Endothelial cell of umbilical vein (primary cell): ENCODE results near the gene TXNIP. TPM values are rescaled to one million over a fixed set of nuclear protein-coding genes. Genes with fewer than 3 reads are reported as not detected.

Source experiments
- BruUV-seq: library from RNA; stranded (reverse); fragments of 400-500 nt; replicated peaks from 2 replicates; lab custom pipeline; 2021; lab: Mats Ljungman, UMichigan
- CTCF ChIA-PET: fragments of 300-600, 350-600 bp; sonication (Branson Sonifier 250); formaldehyde crosslinking; loops from one replicate; lab custom pipeline; 2021; ENCODE audit warnings: antibody characterized with exemption, inconsistent platforms; lab: Charles Lee
- POLR2A ChIA-PET: fragments of 300-600, 350-600 bp; sonication (Branson Sonifier 250); formaldehyde crosslinking; loops from one replicate; lab custom pipeline; 2021; ENCODE audit warnings: antibody characterized with exemption, inconsistent platforms; lab: Charles Lee
- DNase-seq: peaks from one replicate; pipeline ENCODE4 v3.0.0-alpha.2; 2011; ENCODE audit warnings: low read depth, low spot score
- FAIRE-seq: peaks from 2 replicates; lab custom pipeline; 2011; peaks lifted over from hg19 to GRCh38; lab: Jason Lieb, UNC
- H2AFZ ChIP-seq: 2 replicates; pipeline ENCODE4 v1.6.0; 2012; ENCODE audit warnings: low read depth, low read length, control low read depth, inconsistent platforms
- H3K27ac ChIP-seq: 2 replicates; pipeline ENCODE4 v1.5.1; 2011; ENCODE audit warnings: low read depth, mild to moderate bottlenecking, control low read depth, low read length, moderate library complexity; ENCODE audit not compliant: insufficient read depth
- H3K27me3 ChIP-seq, 2 experiments: 2 replicates each; pipeline versions ENCODE4 v1.6.0 to v1.6.1; 2011; ENCODE audit warnings: low read length in 2 of 2, mixed read lengths in 1 of 2; ENCODE audit not compliant: control insufficient read depth in 2 of 2, insufficient read depth in 2 of 2
- H3K36me3 ChIP-seq, 2 experiments: 2 replicates in 1 of 2; 3 replicates in 1 of 2; pipeline ENCODE4 v1.5.1; 2011; ENCODE audit warnings: low read length in 2 of 2, mild to moderate bottlenecking in 1 of 2, moderate library complexity in 1 of 2; ENCODE audit not compliant: control insufficient read depth in 2 of 2, insufficient read depth in 2 of 2; ENCODE audit errors: extremely low read depth in 1 of 2
- H3K4me1 ChIP-seq: 3 replicates; pipeline ENCODE4 v1.5.1; 2011; ENCODE audit warnings: mild to moderate bottlenecking, low read length; ENCODE audit not compliant: control insufficient read depth, insufficient read depth; ENCODE audit errors: extremely low read depth
- H3K4me2 ChIP-seq: 2 replicates; pipeline ENCODE4 v1.6.1; 2011; ENCODE audit warnings: low read length, control low read depth, mixed read lengths; ENCODE audit not compliant: insufficient read depth
- H3K4me3 ChIP-seq, 3 experiments: fragments of 200-600 bp in 1 of 3; sonication (generic), shearing (Covaris generic) in 1 of 3; replicated peaks in 1 of 3; 2 replicates each; pipeline ENCODE4 v1.5.1; 2011 to 2016; ENCODE audit warnings: control low read depth in 3 of 3, low read length in 3 of 3, mild to moderate bottlenecking in 2 of 3, inconsistent platforms in 1 of 3, low read depth in 1 of 3, moderate library complexity in 1 of 3; ENCODE audit not compliant: insufficient read depth in 1 of 3
- H3K79me2 ChIP-seq: 2 replicates; pipeline ENCODE4 v1.6.0; 2012; ENCODE audit warnings: low read length, inconsistent platforms; ENCODE audit not compliant: control insufficient read depth, insufficient read depth
- H3K9ac ChIP-seq: replicated peaks from 2 replicates; pipeline ENCODE3; 2011; ENCODE audit warnings: low read length, control low read depth; ENCODE audit not compliant: insufficient read depth; ENCODE audit errors: extremely low read depth
- H3K9me1 ChIP-seq: replicated peaks from 3 replicates; pipeline ENCODE4 v1.6.0; 2011; ENCODE audit warnings: mild to moderate bottlenecking, low read length; ENCODE audit not compliant: control insufficient read depth, insufficient read depth; ENCODE audit errors: extremely low read depth
- H3K9me3 ChIP-seq: replicated peaks from 2 replicates; pipeline ENCODE4 v1.5.1; 2012; ENCODE audit warnings: low read length, inconsistent platforms; ENCODE audit not compliant: control insufficient read depth, insufficient read depth
- H4K20me1 ChIP-seq: replicated peaks from 2 replicates; pipeline ENCODE3; 2011; ENCODE audit warnings: mild to moderate bottlenecking, low read length; ENCODE audit not compliant: control insufficient read depth, insufficient read depth; ENCODE audit errors: extremely low read depth
- EZH2 ChIP-seq: IDR thresholded peaks from 2 replicates; pipeline ENCODE4 v1.6.1; 2012; ENCODE audit warnings: borderline replicate concordance, low read depth, mild to moderate bottlenecking, moderate library complexity, low read length, inconsistent platforms; ENCODE audit not compliant: severe bottlenecking
- GATA2 ChIP-seq: IDR thresholded peaks from 2 replicates; pipeline ENCODE4 v1.7.0; 2011; ENCODE audit warnings: low read depth, mild to moderate bottlenecking, moderate library complexity, mixed read lengths, low read length; ENCODE audit not compliant: insufficient read length, insufficient read depth
- JUN ChIP-seq: IDR thresholded peaks from 2 replicates; pipeline ENCODE4 v1.6.1; 2011; ENCODE audit warnings: borderline replicate concordance, low read depth; ENCODE audit not compliant: insufficient read length, insufficient read depth
- MAX ChIP-seq: IDR thresholded peaks from 2 replicates; pipeline ENCODE4 v1.6.1; 2011; ENCODE audit not compliant: insufficient read depth, insufficient read length
- MYC ChIP-seq: IDR thresholded peaks from one replicate; pipeline ENCODE4 v1.6.1; 2011; ENCODE audit warnings: mild to moderate bottlenecking, low read depth, low read length
- POLR2A ChIP-seq: IDR thresholded peaks from 2 replicates; pipeline ENCODE4 v1.6.1; 2012; ENCODE audit warnings: low read depth, mild to moderate bottlenecking, control low read depth, low read length
- POLR2AphosphoS5 ChIP-seq: IDR thresholded peaks from 2 replicates; pipeline ENCODE4 v1.6.1; 2012; ENCODE audit warnings: low read depth, mild to moderate bottlenecking, control low read depth, low read length, moderate library complexity; ENCODE audit not compliant: insufficient read depth
- dilution Hi-C: fragments of 300-500 bp; cut with MboI; formaldehyde crosslinking; loops from one replicate; pipeline ENCODE4 v1.15.0; 2019; ENCODE audit warnings: low sequenced_read_pairs; ENCODE audit not compliant: extremely low pct_ligation_motif_present
- intact Hi-C: fragments of 100-400 bp; cut with micrococcal nuclease; formaldehyde crosslinking; loops from one replicate; pipeline ENCODE4 v1.10.0; 2022
- polyA plus RNA-seq, 4 experiments: library from polyadenylated mRNA; depleted of rRNA in 3 of 4; stranded (reverse) in 3 of 4; unstranded in 1 of 4; fragments of >200 nt; gene quantifications; 2 replicates each; pipeline versions ENCODE4 v1.2.1 to v1.2.3, GENCODE V29; 2011 to 2012; ENCODE audit warnings: missing spikeins in 1 of 4
- total RNA-seq: library from RNA; stranded (reverse); gene quantifications from 2 replicates; pipeline ENCODE4 v1.2.3, GENCODE V29; 2021

TXNIP gene
- total and polyA plus RNA-seq, 2 donors (not counting 3 experiments of a cell fraction or from before 2014, with no cell fraction given): 9.1 to 21.8 TPM

GRCh38 chr1:145983960-145984830 lies 12.2 kb downstream of the TXNIP start:
- no peaks in the 10 kb centered on the region for H3K9me3 ChIP-seq
- BruUV-seq: no TSS peak
- no peak overlapping the region for H3K9ac ChIP-seq
- FAIRE-seq: no peak
- ChIA-PET CTCF (interaction anchor here (20.0 kb wide), 1 partner anchor 22 kb away, joined by 496 read pairs; no protein-coding TSS in a partner anchor), POLR2A (no interaction called here)
- DNase-seq: no peak
- intact Hi-C loops: no loop called here
- H2AFZ ChIP-seq: no peak overlapping the region
- H3K4me1 ChIP-seq: peaks cover 27% of the 10 kb centered on the region
- no peaks in the 10 kb centered on the region for H3K27me3 ChIP-seq
- no peak overlapping the region for H3K27ac ChIP-seq
- H3K79me2 ChIP-seq: no peaks in the 10 kb centered on the region
- H3K36me3 ChIP-seq: no peaks in the 10 kb centered on the region
- H3K4me3 ChIP-seq: no peak overlapping the region
- no peak for TF ChIP-seq MAX
- no peak for TF ChIP-seq POLR2A
- TF ChIP-seq EZH2: no peak
- TF ChIP-seq POLR2AphosphoS5: no peak
- no peak for TF ChIP-seq GATA2
- TF ChIP-seq JUN: no peak
- no peak for TF ChIP-seq MYC
- dilution Hi-C loops: no loop called here
- no peak overlapping the region for H3K4me2 ChIP-seq
- no peaks in the 10 kb centered on the region for H3K9me1 ChIP-seq
- H4K20me1 ChIP-seq: no peaks in the 10 kb centered on the region
